NOMO-1 treated with DMSO at 0.1 percent for 48 hours (cell line): ENCODE data around the gene TMEM270.

ENCODE experiments used
- DNase-seq: peaks from one replicate; lab custom pipeline; 2025; ENCODE audit not compliant: unreplicated experiment; lab: John Stamatoyannopoulos, UW

TMEM270 gene

DNA sequence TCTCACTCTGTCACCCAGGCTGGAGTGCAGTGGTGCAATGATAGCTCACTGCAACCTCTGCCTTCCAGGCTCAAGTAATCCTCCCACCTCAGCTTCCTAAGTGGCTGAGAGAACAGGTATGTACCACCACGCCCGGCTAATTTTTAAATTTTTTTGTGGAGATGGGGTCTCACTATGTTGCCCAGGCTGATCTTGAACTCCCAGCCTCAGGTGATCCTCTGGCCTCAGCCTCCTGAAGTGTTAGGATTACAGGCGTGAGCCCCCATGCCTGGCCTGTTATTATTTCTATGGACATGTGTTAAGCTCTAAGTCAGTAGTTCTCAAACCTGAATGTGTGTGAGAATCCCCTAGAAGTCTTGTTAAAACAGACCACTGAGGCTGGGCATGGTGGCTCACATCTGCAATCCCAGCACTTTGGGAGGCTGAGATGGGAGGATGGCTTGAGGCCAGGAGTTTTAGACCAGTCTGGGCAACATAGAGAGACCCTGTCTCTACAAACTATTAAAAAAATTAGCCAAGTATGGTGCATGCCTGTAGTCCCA is 24.5 kb downstream of the TMEM270 start:
- DNase-seq, result no peak

- no peak for DNase-seq
These were observed 25.2 kb downstream of the TMEM270 start for GRCh38 chr7:73885975-73886798.

DNA sequence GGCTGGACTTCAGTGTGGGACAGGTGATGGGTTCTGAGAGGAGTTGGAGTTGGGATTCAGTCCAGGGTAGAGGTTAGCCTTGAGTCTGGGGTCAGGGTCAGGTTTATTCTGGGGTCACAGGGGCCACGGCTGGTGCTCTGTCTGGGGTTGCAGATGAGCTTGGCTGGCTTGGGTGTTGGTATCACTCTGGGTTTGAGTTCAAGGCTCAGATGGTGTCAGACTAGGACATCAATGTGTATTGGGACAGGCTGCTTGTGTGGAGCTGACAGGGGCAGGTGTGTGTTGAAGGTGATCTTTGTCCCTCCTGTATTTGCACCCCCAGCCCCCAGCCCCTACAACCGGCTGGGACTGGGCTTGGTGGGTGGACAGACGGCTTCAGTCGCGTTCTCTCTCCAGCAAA is 26.8 kb downstream of the TMEM270 start:
- no peak for DNase-seq

DNA sequence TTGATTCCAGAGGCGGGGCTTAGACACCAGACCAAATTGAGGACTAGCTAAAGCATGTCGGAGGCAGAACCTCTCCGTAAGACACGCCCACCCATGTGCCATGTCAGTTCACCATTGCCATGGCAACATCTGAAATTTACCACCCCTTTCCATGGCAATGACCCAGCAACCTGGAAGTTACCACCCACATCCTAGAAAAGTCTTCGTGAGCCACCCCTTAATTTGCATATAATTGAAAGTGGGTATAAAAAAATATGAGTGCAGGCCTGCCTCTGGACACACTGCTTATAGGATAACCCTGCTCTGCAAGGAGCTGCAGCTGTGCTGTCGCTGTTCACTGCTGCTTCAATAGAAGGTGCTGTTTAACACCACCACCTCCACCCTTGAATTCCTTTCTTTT is 28.0 kb downstream of the TMEM270 start:
- DNase-seq, result no peak

DNA sequence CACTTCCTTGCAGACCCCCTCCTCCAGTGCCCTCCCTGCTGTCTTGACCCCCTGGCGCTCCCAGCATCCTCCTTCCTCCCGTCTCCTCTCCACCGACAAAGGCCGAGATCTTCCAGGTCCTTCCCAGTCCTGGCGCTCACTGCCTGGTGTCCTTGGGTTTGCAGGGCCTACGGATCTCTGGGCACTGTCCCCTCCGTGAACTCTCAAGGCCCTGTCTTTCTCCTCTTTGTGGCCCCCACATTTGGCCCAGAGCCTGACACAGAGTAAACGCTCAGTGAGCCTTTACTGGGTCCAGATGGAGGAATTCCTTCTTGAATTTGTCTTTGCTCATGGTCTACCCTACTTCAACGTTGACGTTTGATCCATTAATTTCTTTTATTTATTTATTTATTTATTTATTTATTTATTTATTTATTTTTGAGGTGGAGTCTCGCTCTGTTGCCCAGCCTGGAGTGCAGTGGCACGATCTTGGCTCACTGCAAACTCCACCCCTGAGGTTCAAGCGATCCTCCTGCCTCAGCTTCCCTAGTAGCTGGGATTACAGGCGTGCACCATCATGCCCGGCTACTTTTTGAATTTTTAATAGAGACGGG is 29.7 kb downstream of the TMEM270 start:
- DNase-seq, result no peak

GRCh38 chr7:73891178-73891885 is 30.4 kb downstream of the TMEM270 start:
- no peak for DNase-seq

DNA sequence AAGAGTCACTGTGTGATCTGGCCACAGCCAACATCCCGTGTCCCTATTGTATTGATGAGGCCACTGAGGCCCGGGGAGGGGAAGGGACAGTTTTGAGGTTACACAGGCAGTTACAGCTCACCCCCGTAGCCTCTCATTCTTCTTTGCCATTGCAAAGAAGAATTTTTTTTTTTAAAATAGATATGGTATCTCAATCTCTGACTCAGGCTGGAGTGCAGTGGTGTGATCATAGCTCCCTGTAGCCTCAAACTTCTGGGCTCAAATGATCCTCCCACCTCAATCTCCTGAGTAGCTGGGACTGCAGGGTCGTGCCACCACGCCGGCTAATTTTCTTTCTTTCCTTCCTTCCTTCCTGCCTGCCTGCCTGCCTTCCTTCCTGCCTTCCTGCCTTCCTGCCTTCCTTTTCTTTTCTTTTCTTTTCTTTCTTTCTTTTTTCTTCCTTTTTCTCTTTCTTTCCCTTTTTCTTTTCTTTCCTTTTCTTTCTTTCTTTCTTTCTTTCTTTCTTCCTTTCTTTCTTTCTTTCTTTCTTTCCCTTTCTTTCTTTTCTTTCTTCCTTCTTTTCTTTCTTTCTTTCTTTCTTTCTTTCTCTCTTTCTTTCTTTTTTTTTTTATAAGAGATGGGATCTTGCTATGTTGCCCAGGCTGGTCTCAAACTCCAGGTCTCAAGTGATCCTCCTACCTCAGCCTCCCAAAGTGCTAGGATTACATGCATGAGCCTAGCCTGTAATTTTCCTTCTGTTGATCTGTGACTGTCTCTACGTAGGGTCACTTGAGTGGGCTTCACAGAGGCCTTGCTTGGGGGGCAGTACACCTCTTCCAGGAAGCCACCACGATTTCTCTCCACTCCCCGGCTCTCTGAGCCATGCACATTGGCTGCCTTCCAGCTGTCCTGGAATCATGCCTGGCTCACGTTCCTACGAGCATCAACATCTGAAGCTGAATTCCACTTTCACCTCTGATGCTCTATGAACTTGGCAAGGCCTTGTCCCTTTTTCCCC is 31.3 kb downstream of the TMEM270 start:
- no peak for DNase-seq

- DNase-seq, result no peak
These were observed 32.6 kb downstream of the TMEM270 start for GRCh38 chr7:73893342-73894101.

- no peak for DNase-seq
These were observed 33.2 kb downstream of the TMEM270 start for GRCh38 chr7:73894166-73894565.

DNA sequence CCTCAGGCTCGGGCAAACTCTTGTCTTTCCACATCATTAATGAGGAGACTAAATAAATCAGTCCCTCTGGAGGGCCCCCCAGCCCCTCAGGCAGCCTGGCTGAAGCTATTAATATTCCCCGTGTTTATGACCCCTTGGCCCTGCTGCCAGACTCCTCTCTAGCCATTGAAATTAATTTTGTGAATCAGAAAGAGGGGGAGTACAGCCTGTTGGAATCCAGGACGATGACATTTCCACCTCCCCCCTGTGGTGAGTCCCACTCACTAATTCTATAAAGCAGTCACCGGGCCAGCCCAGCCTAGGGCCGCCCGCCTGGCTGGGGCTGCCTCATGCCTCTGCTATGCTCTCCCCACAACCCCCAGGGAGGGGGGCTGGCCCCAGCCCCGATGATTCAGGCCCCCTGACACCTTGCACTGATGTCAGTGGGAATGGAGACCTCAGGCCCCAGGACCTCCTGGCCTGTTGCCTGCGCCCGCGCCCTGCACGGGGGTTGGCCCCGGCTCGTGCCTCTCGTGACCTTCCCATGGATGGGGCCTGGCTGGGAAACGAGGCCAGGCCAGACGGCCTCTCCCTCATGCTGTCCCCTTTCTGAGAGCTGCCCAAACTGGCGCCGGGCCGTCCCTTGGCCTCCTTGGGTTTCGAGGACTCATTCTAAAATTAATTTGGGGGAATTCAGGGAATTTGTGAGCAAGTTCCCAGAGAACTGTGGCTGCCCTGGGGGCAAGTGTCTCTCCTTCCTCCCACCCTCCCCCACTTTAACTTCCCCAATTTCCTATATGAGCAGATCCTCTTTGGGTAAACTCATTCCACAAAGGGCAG is 34.0 kb downstream of the TMEM270 start:
- DNase-seq, result no peak

DNA sequence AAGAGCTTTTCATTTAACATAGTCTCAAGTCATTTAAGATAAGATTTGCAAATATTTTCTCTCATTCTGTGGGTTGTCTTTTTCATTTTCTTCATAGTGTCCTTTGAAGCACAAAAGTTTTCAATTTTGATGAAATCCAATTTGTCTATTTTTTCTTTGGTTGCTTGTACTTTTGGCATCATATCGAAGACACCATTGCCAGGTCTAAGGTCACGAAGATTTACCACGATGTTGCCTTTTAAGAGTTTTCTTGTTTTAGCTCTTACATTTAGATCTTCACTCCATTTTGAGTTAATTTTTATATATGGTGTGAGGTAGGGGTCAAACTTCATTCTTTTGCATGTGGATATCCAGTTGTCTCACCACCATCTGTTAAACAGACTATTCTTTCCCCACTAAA is 34.7 kb downstream of the TMEM270 start:
- DNase-seq, result no peak

DNA sequence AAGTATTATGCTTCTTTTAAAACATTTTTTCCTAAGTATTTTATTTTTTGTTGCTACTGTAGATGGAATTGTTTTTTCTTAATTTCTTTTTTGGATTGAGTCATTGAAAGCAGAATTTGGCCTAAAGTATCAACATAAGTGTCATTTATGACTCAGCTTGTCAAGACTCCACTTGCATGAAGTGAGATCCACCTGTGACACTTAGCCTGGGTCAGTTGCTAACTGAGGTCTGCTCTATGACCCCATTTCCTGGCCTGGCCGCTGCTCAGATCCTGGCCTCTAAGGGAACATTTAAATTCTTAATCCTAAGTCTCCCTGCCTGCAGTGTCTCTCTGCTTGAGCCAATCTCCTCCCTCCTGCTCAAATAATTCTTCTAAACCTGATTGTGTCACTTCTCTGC is 35.5 kb downstream of the TMEM270 start:
- no peak for DNase-seq

DNA sequence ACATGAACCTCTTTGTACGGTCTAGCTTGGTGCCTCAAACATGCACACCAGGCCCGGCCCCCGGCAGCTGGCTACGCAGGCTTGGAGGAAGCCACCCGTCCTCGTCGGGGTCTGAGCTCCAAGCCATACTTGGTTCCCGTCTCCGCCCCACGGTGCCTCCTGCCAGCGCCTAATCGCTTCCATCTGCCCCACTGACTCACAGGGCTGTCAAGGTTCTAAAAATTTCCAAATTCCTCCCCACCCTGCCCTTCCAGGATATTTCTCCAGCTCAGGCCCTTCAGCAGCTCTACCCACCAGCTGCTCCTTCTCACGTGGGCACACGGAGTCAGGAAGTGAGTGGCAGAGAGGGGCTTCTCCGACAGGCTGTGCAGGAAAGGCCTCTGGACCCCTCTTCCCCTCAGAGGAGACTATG is 38.8 kb downstream of the TMEM270 start:
- no peak for DNase-seq

DNA sequence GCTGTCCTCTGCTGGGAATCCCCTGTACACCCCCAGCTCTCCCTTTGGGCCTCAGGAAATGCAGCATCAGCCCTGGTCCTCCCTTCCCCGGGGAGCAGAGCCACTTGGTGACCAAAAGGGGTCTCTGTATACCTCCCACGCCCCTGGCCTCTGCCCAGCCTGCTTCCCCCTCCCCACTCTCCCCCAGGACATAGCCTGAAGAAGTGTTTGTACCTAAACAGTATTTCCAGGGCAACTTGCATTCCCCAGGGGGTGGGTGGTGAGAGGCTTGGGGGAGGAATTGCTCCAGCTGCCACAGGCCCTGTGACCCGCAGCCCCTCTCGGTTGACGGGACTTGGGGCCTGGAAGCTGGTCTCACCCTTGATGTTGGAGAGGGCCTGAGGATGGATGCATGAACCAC is 39.3 kb downstream of the TMEM270 start:
- no peak for DNase-seq

DNA sequence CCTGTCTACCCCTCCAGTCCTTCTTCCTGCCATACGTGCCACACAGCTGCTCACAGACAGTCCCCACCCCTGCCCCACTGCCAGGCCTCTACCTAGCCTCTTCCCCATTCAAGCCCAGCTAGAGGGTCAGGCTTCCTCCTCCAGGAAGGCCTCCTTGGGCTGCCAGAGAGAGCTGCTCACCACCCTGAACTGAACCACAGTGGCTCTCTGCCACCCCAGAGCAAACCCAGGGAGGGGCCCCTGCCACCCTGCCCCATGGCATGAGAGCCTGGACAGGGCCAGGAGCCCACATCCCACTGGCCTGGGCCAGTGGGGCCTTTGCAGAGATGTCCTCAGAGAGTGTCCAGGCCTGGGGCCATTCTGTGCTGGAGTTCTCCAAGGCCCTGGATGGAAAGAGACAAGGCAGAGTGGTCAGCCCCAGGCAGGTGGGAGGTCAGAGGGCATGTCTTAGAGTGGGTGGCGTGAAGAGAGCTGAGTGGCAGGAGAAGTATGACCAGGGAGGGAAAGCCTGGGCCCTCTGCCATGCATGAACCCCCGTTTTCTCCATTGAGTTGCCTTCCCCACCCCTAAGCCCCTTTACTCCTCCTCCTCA is 40.4 kb downstream of the TMEM270 start:
- no peak for DNase-seq

DNA sequence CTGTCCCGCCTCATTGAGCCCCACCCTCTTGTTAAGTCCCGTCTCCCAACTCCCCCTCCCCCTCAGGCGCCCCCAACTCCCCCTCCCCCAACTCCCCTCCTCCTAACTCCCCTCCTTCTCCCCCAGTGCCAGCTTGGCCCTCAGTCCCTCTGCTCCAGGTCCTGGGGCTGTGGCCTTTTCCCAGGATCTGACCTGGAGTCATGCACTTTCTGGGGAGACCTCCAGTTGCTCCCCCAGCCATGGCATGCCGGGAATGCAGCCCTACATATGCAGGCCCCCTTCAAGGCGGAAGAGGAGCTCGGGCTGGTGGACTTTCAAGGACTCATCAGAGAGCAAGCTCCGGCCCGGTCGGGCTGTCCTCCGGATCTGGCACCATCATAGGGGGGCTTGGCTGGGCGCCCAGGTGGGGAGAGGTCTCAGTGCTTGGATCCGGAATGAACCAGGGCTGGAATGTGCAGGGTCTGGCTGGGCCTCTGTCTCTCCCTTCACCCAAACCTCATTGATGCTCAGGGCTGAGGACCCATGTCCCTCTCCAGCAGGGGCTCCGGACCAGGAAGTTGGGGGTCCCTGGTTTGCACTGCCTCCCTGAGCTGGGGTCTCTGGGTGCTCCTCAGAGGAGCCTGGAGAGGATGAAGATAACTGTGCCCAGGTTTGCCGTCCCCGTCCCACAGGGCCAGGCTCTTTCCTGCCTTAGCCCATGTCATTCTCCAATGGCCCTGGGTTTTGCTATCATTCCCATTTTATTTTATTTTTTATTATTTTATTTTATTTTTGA is 41.1 kb downstream of the TMEM270 start:
- DNase-seq, result no peak

GRCh38 chr7:73903321-73904218 is 42.6 kb downstream of the TMEM270 start:
- DNase-seq, result no peak
